ENCODE results near the gene MASP2.
"Not testable (repeated sequence)": the region's sequence is repeated elsewhere in the genome, so short reads cannot be mapped to it uniquely, and the experiment has no call there.

MASP2 gene

DNA sequence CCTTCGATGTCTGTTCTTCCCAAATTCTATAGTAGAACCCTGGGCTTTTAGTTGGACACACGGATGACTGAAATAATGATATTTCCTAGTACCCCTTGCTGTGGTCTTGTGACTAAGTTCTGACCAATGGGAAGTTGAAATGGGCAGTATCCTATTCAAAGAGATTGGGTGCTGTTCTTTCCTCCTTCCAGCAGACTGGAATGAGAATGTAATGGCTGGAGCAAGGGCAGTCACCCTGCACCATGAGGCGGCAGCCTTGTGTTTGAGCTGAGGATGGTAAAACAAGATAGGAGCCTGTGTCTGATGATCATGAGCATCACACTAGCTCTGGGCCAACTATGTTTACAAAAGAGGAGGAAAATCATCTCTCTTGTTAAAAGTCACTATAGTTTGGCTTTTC, 17.9 kb upstream of the MASP2 start:
- CTCF ChIA-PET: interaction anchor here (0.6 to 0.8 kb wide), 2 partner anchors 27 to 103 kb away, joined by 4 to 7 read pairs; no protein-coding TSS in a partner anchor
- no peak overlapping the region for H3K27ac ChIP-seq
- POLR2A ChIA-PET (ENCODE audit: low non-redundant PET): no interaction called here
- no peak for DNase-seq (ENCODE audit: low spot score)
- TF ChIP-seq, protein P1, sequence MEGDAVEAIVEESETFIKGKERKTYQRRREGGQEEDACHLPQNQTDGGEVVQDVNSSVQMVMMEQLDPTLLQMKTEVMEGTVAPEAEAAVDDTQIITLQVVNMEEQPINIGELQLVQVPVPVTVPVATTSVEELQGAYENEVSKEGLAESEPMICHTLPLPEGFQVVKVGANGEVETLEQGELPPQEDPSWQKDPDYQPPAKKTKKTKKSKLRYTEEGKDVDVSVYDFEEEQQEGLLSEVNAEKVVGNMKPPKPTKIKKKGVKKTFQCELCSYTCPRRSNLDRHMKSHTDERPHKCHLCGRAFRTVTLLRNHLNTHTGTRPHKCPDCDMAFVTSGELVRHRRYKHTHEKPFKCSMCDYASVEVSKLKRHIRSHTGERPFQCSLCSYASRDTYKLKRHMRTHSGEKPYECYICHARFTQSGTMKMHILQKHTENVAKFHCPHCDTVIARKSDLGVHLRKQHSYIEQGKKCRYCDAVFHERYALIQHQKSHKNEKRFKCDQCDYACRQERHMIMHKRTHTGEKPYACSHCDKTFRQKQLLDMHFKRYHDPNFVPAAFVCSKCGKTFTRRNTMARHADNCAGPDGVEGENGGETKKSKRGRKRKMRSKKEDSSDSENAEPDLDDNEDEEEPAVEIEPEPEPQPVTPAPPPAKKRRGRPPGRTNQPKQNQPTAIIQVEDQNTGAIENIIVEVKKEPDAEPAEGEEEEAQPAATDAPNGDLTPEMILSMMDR (conservative IDR thresholded peaks at IDR 0.05; ENCODE audit: low read depth): no peak

DNA sequence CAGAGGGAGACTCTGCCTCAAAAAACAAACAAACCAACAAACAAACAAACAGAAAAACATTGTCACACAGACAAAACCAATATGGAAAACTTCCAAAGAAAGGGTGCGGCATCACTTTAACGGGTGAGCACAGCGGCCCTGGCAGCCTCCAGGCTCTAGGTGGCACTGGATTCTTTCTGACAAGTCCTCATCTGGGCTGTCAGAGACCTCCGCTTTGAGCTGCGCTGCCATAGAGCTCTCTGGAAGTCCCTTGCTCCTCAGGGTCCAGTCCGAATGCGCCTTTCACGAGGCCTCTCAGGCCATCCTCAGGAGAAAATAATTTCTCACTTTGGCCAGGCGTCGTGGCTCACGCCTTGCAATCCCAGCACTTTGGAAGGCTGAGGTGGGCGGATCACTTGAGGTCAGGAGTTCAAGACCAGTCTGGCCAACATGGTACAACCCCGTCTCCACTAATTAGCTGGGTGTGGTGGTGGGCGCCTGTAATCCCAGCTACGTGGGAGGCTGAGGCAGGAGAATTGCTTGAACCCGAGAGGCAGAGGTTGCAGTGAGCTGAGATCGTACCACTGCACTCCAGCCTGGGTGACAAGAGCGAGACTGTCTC, 17.0 kb upstream of the MASP2 start:
- POLR2A ChIA-PET (ENCODE audit: low non-redundant PET); DNase-seq (ENCODE audit: low spot score): not testable (repeated sequence)
- CTCF ChIA-PET: interaction anchor here (0.7 to 1.6 kb wide), 3 partner anchors 12 to 417 kb away, joined by 4 to 10 read pairs (median 4); no protein-coding TSS in a partner anchor
- peak overlapping the region; percentile 54 for H3K27ac ChIP-seq
- TF ChIP-seq, protein P1 (conservative IDR thresholded peaks at IDR 0.05; ENCODE audit: low read depth): 0 out of 2 replicates have a peak, but pooled peaks have one; percentile 7

DNA sequence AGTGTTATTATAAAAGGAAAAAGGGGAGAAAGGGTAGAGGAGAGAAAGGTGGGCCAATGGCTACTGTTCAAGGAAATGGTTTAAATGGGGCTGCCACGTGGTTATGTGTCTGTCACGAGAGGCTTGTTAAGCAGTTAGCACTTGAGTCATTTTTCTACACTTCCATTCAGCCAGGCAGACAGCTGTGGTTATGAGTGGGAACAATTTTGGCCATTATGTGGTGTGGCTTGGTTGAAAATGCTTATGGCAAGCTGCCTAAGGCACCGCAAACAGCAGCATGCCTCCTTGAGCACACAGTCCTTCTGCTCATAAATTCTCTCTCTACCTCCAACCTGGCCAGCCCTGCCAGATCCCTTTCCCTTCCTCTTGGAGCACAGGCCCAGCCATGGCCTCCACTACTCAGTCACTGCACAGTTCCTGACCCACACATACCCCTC, 15.9 kb upstream of the MASP2 start:
- ChIA-PET CTCF (interaction anchor here (1.6 kb wide), 1 partner anchor 25 kb away, joined by 10 read pairs; no protein-coding TSS in a partner anchor), POLR2A (ENCODE audit: low non-redundant PET) (no interaction called here)
- no peak for DNase-seq (ENCODE audit: low spot score)
- TF ChIP-seq, protein P1 (conservative IDR thresholded peaks at IDR 0.05; ENCODE audit: low read depth): no peak
- peak overlapping the region; percentile 54 for H3K27ac ChIP-seq

DNA sequence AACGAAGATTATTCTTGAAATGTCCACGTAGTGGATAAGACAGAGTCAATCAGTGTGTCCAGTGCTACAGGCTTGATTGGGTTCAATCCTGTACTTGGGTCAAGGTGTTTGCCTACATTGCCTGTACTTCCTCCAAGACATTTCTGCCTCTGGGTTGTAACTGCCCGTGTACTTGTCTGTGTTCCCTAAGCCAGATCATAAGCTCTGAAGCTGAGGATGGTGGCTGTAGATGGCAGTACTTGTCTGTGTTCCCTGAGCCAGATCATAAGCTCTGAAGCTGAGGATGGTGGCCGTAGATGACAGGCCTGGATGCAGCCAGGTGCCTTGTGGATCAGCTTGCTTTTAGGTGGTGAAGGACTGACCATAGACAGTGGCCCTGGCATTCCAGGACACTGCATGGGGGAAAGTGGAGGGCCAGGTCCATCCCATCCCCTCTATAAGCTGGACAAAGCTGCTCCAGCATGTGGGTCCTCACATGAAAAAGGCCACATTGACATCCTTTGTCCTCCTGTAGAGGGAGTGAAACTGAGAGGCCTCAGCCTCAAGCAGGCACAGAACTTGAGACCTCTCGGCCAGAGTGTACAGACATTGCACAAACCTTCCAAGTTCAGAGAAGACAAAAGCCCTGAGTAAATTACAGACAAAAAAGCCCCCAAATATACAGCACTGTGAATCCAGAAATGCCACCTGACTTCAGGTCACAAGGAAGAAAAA, 14.8 kb upstream of the MASP2 start:
- CTCF ChIA-PET: interaction anchor here (1.8 kb wide), 1 partner anchor 24 kb away, joined by 9 read pairs; no protein-coding TSS in a partner anchor
- POLR2A ChIA-PET (ENCODE audit: low non-redundant PET): no interaction called here
- DNase-seq (ENCODE audit: low spot score): no peak
- peak overlapping the region; percentile 76 for H3K27ac ChIP-seq
- TF ChIP-seq, protein P1 (conservative IDR thresholded peaks at IDR 0.05; ENCODE audit: low read depth): no peak

DNA sequence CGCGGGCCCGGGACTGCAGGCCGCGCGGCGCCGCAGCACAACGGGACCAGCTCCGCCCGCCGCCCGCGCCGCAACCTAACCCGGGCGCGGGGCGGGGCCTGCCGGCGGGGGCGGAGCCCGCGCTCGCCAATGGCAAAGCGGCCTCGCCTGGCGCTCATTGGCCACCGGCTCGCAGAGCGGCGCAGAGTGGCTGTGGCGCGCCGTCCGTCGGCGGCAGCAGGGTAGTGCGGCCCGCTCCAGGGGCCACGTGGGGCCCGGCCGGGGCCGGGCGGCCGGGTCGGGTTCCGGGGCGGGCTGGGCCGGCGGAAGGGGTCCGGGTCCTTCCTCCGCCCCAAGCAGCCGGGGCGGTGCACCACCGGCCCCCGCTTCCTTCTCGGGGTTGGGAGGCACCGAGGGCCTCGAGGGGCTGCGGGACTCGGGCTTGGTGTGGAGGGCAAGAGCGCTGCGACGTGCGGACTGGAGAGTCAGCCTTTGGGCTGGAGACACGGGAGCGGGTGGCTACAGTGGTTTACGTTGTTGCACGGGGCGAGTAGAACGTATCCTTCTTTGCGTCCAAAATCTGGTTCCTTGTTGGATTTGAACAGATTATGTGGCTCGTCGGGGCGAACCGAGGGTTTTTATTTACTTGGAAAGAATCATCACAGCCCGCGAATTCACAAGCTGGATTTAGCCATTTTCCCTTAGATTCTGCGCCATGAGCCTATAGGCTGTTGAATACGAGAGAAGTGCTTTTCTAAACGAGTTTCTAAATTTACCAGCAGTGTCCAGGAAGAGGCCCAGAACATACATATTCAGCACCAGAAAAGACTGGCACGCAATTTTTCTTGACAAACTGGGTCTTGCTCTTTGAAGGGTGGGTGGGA, 13.2 kb upstream of the MASP2 start, which contains the start of gene SRM:
TSS of gene SRM (minus strand) at position 51 of the 863 bp plus-strand sequence. CDS start 75 bp downstream, outside the sequence.
- ChIA-PET POLR2A (ENCODE audit: low non-redundant PET) (interaction anchor here (0.5 kb wide), 1 partner anchor 49 kb away, joined by 5 read pairs; no protein-coding TSS in a partner anchor), CTCF (interaction anchor here (0.6 to 1.8 kb wide), 5 partner anchors 15 to 98 kb away, joined by 3 to 9 read pairs (median 3); no protein-coding TSS in a partner anchor)
- H3K27ac ChIP-seq: peak within 1 kb of the TSS; percentile 76
- peak; percentile 97 for DNase-seq (ENCODE audit: low spot score)
- TF ChIP-seq, protein P1 (conservative IDR thresholded peaks at IDR 0.05; ENCODE audit: low read depth): no peak
